Coronary artery (tissue), 2 donors: Measurements from ENCODE around the gene SRCIN1.
"Not testable (repeated sequence)": the region's sequence is repeated elsewhere in the genome, so short reads cannot be mapped to it uniquely, and the experiment has no call there.

Experiments used
- DNase-seq: peaks from one replicate; pipeline ENCODE4 v3.0.0-alpha.2; 2017; ENCODE audit warnings: low spot score
- H3K27ac ChIP-seq, 2 donors: fragments of 200-600 bp; sonication (generic); one replicate each; pipeline ENCODE4 v1.5.1; 2016 to 2019
- H3K4me3 ChIP-seq: fragments of 200-600 bp; sonication (generic); 2 replicates; pipeline ENCODE4 v1.5.1; 2016; ENCODE audit warnings: mild to moderate bottlenecking, moderate library complexity
- CTCF ChIP-seq: fragments of 200-600 bp; sonication (generic); IDR thresholded peaks from one replicate; pipeline ENCODE4 v1.5.1; 2019; ENCODE audit warnings: antibody characterized with exemption

Gene SRCIN1

DNA sequence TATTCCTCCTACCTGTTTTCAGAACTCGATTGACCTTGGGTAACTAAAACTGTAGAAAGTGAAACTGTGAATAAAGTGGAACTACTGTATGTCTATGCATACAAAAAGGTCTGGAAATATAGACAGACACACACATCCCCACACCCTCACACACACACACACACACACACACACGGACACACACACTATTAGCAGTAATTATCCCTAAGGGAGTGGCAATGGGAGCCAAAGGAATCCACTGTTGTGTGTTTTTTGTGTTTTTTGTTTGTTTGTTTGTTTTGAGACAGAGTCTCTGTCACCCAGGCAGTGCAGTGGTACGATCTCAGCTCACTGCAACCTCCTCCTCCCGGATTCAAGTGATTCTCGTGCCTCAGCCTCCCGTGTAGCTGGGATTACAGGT, 26.6 kb upstream of the SRCIN1 start:
- no peak for DNase-seq
- no peak overlapping the region for H3K4me3 ChIP-seq
- TF ChIP-seq CTCF, result no peak
- H3K27ac ChIP-seq, result no peak overlapping the region

- TF ChIP-seq CTCF, result no peak
- Histone ChIP-seq H3K4me3 (no peak overlapping the region), H3K27ac (no peak overlapping the region)
- DNase-seq, result no peak
These were observed 22.7 kb upstream of the SRCIN1 start for GRCh38 chr17:38628441-38628840.

GRCh38 chr17:38627957-38628356, 22.2 kb upstream of the SRCIN1 start:
- no peak overlapping the region for H3K27ac ChIP-seq
- no peak for DNase-seq
- H3K4me3 ChIP-seq, result no peak overlapping the region
- TF ChIP-seq CTCF, result no peak

GRCh38 chr17:38626606-38627226, 21.0 kb upstream of the SRCIN1 start:
- not testable (repeated sequence) for H3K4me3 ChIP-seq, DNase-seq, H3K27ac ChIP-seq

GRCh38 chr17:38625482-38625881, 19.7 kb upstream of the SRCIN1 start:
- no peak for DNase-seq
- H3K4me3 ChIP-seq, result no peak overlapping the region

DNA sequence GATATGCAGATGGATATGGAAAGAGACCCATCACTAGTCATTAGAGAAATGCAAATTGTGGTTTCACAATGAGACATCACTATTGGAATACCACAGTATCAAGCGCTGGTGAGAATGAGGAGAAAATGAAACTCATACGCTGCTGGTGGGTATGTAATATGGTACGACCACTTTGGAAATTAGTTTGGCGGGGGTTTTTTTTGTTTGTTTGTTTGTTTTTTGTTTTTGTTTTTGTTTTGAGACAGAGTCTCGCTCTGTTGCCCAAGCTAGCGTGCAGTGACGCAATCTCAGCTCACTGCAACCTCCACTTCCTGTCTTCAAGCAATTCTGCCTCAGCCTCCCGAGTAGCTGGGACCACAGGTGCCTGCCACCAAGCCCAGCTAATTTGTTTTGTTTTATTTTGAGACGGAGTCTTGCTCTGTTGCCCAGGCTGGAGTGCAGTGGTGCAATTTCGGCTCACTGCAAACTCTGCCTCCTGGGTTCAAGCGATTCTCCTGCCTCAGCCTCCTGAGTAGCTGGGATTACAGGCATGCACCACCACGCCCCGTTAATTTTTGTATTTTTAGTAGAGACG, 19.1 kb upstream of the SRCIN1 start:
- not testable (repeated sequence) for DNase-seq, H3K27ac ChIP-seq, H3K4me3 ChIP-seq

More at GRCh38 chr17:38625482-38625881, 19.7 kb upstream of the SRCIN1 start:
- H3K27ac ChIP-seq, result no peak overlapping the region
- no peak for TF ChIP-seq CTCF

DNA sequence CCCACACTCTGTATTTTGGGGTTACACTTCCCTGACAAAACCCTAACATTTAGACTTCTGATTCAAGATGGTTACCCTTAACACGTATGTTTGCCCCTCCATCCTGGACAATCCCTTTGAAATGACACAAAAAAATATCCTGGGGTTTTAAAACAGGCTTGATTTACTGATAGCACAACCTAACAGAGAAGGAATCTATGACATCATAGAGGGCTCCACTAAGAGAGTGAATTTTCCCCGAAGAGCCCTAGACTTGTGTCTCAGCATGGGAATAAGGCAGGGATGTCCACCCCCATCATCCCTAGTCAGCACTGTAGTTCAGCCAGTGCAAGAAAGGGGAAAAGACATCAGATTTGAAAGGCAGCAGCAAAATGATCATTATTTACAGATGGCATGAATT, 15.8 kb upstream of the SRCIN1 start:
- H3K27ac ChIP-seq, result no peak overlapping the region

More for the DNA sequence above, 15.8 kb upstream of the SRCIN1 start:
- TF ChIP-seq CTCF, result no peak
- H3K4me3 ChIP-seq, result no peak overlapping the region
- DNase-seq, result no peak
